Measurements from ENCODE around the gene RHO.
"Not testable (repeated sequence)": the region's sequence is repeated elsewhere in the genome, so short reads cannot be mapped to it uniquely, and the experiment has no call there.

The RHO gene

DNA sequence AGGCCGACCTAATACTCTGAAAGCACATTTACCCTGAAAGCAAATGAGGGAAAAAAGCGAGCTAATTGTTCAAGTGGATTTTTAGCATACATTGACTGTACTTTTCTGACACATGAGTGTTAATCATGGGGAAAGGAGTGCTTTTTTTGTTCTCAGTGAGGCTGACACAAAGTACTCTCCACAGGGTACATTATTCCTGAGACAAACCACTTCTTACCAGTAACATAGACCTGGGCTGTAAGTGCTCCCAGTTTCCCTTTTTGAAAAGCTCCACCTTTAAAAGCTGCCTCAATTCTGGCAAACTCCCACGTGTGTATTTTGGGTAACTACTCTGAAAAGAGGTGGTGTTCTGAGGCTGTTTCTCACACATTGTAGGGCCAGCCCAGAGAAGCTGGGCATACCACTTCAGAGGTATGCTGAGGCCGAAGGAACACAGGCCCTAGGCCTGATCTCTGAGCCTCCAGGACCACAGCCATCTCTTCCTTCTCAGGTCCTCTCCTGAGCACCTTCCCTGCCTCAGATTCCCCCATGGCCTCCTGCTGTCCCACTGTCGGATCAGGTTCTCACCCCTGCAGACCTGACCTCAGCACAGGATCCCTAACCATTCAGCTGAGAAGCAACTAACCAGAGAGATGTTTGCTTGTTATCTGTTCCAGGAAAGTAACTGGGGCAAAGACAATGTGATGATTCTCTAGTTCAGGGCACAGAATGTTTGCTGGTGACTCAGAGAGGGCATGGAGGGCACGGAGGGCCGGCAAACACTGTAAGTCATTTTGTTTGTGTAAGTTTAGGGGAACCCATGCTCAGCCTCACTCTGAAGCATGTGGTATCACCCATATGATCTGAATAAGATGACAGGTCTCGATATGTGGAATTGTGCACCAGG lies 29.6 kb upstream of the RHO start:
- H3K27ac ChIP-seq (ENCODE audit: low read depth, low read length); H3K4me1 ChIP-seq (ENCODE audit: control insufficient read depth in 1 of 2, insufficient read depth in 2 of 2, low read length in 2 of 2); H3K4me3 ChIP-seq (ENCODE audit: low read depth in 1 of 2, low read length in 2 of 2); H3K9me3 ChIP-seq (ENCODE audit: control insufficient read depth in 1 of 2, low read length in 2 of 2); H3K9ac ChIP-seq (ENCODE audit: low read depth in 1 of 2, low read length in 2 of 2); H3K27me3 ChIP-seq (ENCODE audit: control insufficient read depth in 1 of 2, insufficient read depth in 2 of 2, low read length in 2 of 2): not testable (repeated sequence)
- H3K36me3 ChIP-seq (ENCODE audit: control insufficient read depth in 1 of 2, insufficient read depth in 2 of 2, low read length in 2 of 2) = peaks cover 8 to 26% of the 10 kb centered on the region in 2 donors

DNA sequence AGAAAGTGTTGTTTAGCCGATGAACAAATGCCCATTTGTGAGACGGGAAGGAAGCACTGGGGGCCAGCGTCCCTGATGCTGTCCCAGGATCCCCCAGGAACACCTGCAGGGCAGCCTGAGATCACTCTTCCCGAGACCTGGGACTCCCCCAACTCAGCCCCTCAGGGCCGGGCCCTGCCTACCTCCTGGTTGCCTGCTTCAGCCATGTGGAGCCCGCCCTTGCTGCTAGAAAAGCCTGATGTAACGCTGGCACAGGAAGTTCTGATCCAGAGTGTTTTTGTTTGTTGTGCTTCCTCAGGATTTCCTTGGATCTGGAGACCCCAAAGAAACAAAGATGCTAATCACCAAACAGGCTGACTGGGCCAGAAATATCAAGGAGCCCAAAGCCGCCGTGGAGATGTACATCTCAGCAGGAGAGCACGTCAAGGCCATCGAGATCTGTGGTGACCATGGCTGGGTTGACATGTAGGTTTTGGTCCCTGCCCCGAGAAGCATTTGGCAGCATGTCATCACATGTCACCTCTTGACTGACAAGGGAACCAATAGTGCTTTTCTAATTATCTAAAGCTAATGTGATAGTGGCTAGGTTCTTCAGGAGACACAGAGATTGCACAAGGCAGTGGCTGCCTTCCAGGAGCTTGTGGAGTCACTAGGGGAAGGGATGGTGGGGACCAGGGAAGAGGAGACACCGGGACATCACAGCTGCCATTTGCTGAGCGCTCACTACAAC lies 28.7 kb upstream of the RHO start:
- not testable (repeated sequence) for H3K4me3 ChIP-seq (ENCODE audit: low read depth in 1 of 2, low read length in 2 of 2); H3K4me1 ChIP-seq (ENCODE audit: control insufficient read depth in 1 of 2, insufficient read depth in 2 of 2, low read length in 2 of 2); H3K9me3 ChIP-seq (ENCODE audit: control insufficient read depth in 1 of 2, low read length in 2 of 2); H3K9ac ChIP-seq (ENCODE audit: low read depth in 1 of 2, low read length in 2 of 2); H3K27me3 ChIP-seq (ENCODE audit: control insufficient read depth in 1 of 2, insufficient read depth in 2 of 2, low read length in 2 of 2); H3K27ac ChIP-seq (ENCODE audit: low read depth, low read length)
- H3K36me3 ChIP-seq (ENCODE audit: control insufficient read depth in 1 of 2, insufficient read depth in 2 of 2, low read length in 2 of 2) = peaks cover 16 to 24% of the 10 kb centered on the region in 2 donors

DNA sequence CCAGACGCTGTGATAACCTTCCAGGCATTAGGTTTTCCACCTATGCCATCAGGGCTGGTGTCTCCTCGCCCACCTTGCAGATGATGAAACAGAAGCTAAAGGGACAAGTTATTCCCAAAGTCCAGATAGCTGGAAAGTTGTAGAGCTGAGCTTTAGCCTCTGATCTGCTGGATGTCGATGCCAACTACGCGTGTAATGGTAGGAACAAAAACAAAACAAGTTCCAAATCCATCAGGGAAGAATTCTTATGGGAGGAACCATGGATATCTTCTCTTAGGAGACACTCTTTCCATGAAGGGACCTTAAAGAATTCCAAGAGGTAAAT lies 28.1 kb upstream of the RHO start:
- H3K4me3 ChIP-seq (ENCODE audit: low read depth in 1 of 2, low read length in 2 of 2) = no peak overlapping the region
- no peaks in the 10 kb centered on the region for H3K27me3 ChIP-seq (ENCODE audit: control insufficient read depth in 1 of 2, insufficient read depth in 2 of 2, low read length in 2 of 2)
- no peak overlapping the region for H3K27ac ChIP-seq (ENCODE audit: low read depth, low read length)
- no peak overlapping the region for H3K9ac ChIP-seq (ENCODE audit: low read depth in 1 of 2, low read length in 2 of 2)
- no peaks in the 10 kb centered on the region for H3K4me1 ChIP-seq (ENCODE audit: control insufficient read depth in 1 of 2, insufficient read depth in 2 of 2, low read length in 2 of 2)
- peaks cover 16 to 24% of the 10 kb centered on the region in 2 donors for H3K36me3 ChIP-seq (ENCODE audit: control insufficient read depth in 1 of 2, insufficient read depth in 2 of 2, low read length in 2 of 2)
- H3K9me3 ChIP-seq (ENCODE audit: control insufficient read depth in 1 of 2, low read length in 2 of 2) = no peaks in the 10 kb centered on the region

DNA sequence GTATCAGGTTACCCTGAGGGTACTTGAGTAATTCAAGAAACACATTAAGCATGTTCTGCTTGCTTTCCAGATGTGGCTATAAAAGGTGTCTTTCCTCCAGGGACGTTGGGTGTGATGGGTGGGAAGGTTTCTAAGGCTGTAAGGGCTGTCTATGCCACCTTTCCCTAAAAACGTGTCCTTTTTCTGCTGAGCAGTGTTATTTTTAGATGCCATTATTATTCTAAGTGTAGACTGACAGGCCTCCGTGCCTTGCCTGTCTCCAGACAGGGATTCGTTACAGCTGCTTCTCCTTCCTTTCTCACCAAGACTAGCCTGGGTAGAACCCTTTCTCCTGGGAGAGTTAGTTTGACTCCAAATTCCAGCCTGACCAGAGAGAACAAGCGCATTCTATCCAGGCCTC lies 26.8 kb upstream of the RHO start:
- H3K4me3 ChIP-seq (ENCODE audit: low read depth in 1 of 2, low read length in 2 of 2) = no peak overlapping the region
- no peaks in the 10 kb centered on the region for H3K27me3 ChIP-seq (ENCODE audit: control insufficient read depth in 1 of 2, insufficient read depth in 2 of 2, low read length in 2 of 2)
- no peaks in the 10 kb centered on the region for H3K9me3 ChIP-seq (ENCODE audit: control insufficient read depth in 1 of 2, low read length in 2 of 2)
- H3K27ac ChIP-seq (ENCODE audit: low read depth, low read length) = no peak overlapping the region
- no peak overlapping the region for H3K9ac ChIP-seq (ENCODE audit: low read depth in 1 of 2, low read length in 2 of 2)
- peaks cover 16 to 24% of the 10 kb centered on the region in 2 donors for H3K36me3 ChIP-seq (ENCODE audit: control insufficient read depth in 1 of 2, insufficient read depth in 2 of 2, low read length in 2 of 2)
- H3K4me1 ChIP-seq (ENCODE audit: control insufficient read depth in 1 of 2, insufficient read depth in 2 of 2, low read length in 2 of 2) = no peaks in the 10 kb centered on the region

DNA sequence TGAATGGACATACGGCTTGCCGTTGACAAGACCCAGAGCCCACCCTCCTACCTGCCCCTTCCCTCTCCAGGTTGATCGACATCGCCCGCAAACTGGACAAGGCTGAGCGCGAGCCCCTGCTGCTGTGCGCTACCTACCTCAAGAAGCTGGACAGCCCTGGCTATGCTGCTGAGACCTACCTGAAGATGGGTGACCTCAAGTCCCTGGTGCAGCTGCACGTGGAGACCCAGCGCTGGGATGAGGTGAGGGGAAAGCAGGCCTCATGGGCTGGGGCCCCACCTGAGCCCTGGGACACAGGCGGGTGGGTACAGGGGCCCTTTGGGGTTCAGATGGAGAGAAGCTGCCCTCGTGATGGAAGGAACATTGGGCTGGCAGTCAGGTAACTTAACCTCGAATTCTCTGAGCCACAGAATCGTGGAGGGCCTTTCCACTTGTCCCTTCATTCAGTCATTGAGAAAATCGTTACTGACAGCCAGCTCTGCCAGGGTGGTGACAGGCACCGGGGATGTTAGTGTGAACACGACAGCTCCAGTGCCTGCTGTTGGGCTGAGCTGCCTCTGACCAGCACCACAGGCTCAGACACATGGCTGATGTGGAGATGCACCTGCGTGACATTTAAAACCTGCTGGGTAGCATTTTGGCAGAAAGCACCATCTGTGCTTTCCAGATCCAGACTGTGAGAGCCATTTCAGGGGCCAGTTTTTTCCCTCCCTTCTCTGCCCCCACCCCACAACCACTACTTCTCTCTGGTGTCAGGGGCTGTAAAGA lies 25.6 kb upstream of the RHO start:
- Histone ChIP-seq H3K4me3 (ENCODE audit: low read depth in 1 of 2, low read length in 2 of 2) (no peak overlapping the region), H3K27ac (ENCODE audit: low read depth, low read length) (no peak overlapping the region), H3K36me3 (ENCODE audit: control insufficient read depth in 1 of 2, insufficient read depth in 2 of 2, low read length in 2 of 2) (peaks cover 16 to 33% of the 10 kb centered on the region in 2 donors), H3K9ac (ENCODE audit: low read depth in 1 of 2, low read length in 2 of 2) (no peak overlapping the region), H3K27me3 (ENCODE audit: control insufficient read depth in 1 of 2, insufficient read depth in 2 of 2, low read length in 2 of 2) (no peaks in the 10 kb centered on the region), H3K4me1 (ENCODE audit: control insufficient read depth in 1 of 2, insufficient read depth in 2 of 2, low read length in 2 of 2) (no peaks in the 10 kb centered on the region), H3K9me3 (ENCODE audit: control insufficient read depth in 1 of 2, low read length in 2 of 2) (no peaks in the 10 kb centered on the region)

DNA sequence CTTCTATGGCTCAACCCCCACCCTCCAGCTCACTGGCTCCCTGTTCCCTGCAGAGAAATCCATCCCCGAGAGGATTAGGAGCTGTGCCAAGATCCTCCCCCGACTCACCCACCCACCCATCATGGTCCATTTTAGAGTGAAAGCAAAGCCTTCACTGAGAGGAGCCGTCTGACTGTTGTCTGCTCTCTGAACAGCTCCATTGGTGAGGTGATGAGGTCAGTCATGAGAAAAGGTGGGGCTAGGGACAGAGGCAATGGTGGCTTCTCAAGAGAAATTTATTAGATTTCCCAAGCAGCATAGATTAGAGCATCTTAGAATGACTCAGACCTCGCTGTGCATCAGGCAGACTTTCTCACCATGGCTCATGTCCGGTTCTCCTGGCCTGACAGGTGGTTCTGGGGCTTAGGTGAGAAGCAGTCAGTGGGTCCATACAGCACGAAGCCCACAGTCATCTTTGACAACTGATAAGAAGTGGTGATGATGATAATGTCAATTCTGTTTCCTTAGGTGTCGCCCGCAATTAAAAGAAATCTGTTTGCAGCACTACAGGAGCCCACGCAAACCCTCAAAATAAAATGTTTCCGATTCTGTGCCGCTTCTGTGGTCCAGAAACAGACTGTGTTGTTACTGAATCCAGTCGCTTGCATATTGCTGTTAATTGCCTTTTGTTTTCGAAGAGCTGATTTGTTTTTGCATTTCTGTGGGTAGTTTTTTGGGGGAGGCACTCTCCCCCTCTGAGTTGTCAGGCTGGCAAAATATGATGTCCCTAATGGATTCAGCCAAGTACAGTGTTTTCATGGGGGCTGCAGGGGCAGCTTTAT lies 24.8 kb upstream of the RHO start:
- Histone ChIP-seq H3K9ac (ENCODE audit: low read depth in 1 of 2, low read length in 2 of 2) (no peak overlapping the region), H3K27me3 (ENCODE audit: control insufficient read depth in 1 of 2, insufficient read depth in 2 of 2, low read length in 2 of 2) (no peaks in the 10 kb centered on the region), H3K4me1 (ENCODE audit: control insufficient read depth in 1 of 2, insufficient read depth in 2 of 2, low read length in 2 of 2) (no peaks in the 10 kb centered on the region), H3K9me3 (ENCODE audit: control insufficient read depth in 1 of 2, low read length in 2 of 2) (no peaks in the 10 kb centered on the region), H3K36me3 (ENCODE audit: control insufficient read depth in 1 of 2, insufficient read depth in 2 of 2, low read length in 2 of 2) (peaks cover 16 to 33% of the 10 kb centered on the region in 2 donors), H3K4me3 (ENCODE audit: low read depth in 1 of 2, low read length in 2 of 2) (no peak overlapping the region), H3K27ac (ENCODE audit: low read depth, low read length) (no peak overlapping the region)

DNA sequence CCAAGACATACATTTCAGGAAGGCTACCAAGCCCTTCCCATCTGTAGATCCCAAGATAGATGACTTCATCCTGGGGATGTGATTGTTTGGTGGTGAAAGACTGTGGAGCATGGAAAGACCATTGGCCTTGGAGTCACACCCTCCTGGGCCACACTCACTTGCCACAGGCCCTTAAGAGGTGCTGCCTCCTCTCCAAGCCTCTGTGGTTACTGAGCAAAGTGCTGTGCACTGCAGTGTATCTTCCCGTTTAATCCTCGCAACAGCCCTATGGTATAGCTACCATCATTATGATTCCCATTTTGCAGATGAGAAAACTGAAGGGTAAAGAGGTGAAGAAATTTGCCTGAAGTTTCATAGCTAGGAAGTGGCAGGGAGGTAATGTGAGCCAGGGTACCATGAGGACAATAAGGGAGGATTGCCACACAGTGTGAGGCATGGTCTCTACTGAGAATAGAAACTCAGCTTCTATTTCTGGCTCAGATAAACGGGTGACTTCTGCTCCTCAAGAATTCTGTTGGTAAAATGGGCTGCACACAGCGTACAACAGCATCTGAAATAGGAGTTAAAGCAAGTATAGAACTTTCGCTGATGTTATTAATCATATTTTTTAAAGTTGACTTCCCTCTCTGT lies 23.9 kb upstream of the RHO start:
- Histone ChIP-seq H3K27me3 (ENCODE audit: control insufficient read depth in 1 of 2, insufficient read depth in 2 of 2, low read length in 2 of 2) (no peaks in the 10 kb centered on the region), H3K9ac (ENCODE audit: low read depth in 1 of 2, low read length in 2 of 2) (no peak overlapping the region), H3K4me1 (ENCODE audit: control insufficient read depth in 1 of 2, insufficient read depth in 2 of 2, low read length in 2 of 2) (no peaks in the 10 kb centered on the region), H3K9me3 (ENCODE audit: control insufficient read depth in 1 of 2, low read length in 2 of 2) (no peaks in the 10 kb centered on the region), H3K4me3 (ENCODE audit: low read depth in 1 of 2, low read length in 2 of 2) (no peak overlapping the region), H3K36me3 (ENCODE audit: control insufficient read depth in 1 of 2, insufficient read depth in 2 of 2, low read length in 2 of 2) (peaks cover 16 to 33% of the 10 kb centered on the region in 2 donors), H3K27ac (ENCODE audit: low read depth, low read length) (no peak overlapping the region)

DNA sequence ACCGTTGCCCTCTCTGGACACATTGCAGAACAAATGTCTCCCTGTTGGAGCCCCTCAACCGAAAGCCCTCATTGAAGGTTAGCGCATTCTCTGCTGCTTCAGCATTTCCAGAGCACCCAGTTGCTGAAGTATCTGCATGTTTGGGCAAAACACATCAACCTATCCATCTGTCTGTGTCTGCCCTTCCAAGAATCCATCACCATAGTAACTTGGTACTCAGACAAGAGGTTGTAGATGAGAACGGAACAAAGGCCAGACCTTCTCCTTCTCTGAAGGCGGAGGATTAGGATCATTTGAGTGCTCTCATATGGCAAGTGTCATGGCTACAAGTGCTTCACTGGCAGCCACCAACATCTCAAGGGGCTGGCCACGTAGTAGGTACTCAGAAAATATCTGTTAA lies 23.1 kb upstream of the RHO start:
- no peaks in the 10 kb centered on the region for H3K4me1 ChIP-seq (ENCODE audit: control insufficient read depth in 1 of 2, insufficient read depth in 2 of 2, low read length in 2 of 2)
- H3K27me3 ChIP-seq (ENCODE audit: control insufficient read depth in 1 of 2, insufficient read depth in 2 of 2, low read length in 2 of 2) = no peaks in the 10 kb centered on the region
- no peak overlapping the region for H3K9ac ChIP-seq (ENCODE audit: low read depth in 1 of 2, low read length in 2 of 2)
- H3K27ac ChIP-seq (ENCODE audit: low read depth, low read length) = no peak overlapping the region
- no peak overlapping the region for H3K4me3 ChIP-seq (ENCODE audit: low read depth in 1 of 2, low read length in 2 of 2)
- no peaks in the 10 kb centered on the region for H3K9me3 ChIP-seq (ENCODE audit: control insufficient read depth in 1 of 2, low read length in 2 of 2)
- peaks cover 14 to 32% of the 10 kb centered on the region in 2 donors for H3K36me3 ChIP-seq (ENCODE audit: control insufficient read depth in 1 of 2, insufficient read depth in 2 of 2, low read length in 2 of 2)

DNA sequence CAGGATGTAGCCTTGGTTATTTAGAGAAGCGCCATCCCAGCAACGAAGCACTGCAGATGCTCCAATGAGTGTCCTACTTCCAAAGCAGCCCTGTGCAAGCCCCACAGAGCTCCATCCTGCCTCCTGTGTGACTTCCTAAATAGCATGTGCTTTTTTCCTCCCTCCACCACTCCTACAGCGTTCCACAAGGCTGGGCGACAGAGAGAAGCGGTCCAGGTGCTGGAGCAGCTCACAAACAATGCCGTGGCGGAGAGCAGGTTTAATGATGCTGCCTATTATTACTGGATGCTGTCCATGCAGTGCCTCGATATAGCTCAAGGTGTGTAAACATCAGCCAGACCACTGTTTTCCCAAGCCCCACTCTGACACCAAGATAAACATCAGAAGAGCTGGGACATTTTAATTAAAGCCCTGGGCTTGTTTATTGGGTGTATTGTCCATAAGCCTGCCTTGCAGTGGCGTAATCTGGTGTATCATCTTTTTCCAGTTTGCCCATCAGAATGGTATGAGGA lies 22.2 kb upstream of the RHO start:
- Histone ChIP-seq H3K4me1 (ENCODE audit: control insufficient read depth in 1 of 2, insufficient read depth in 2 of 2, low read length in 2 of 2) (no peaks in the 10 kb centered on the region), H3K9me3 (ENCODE audit: control insufficient read depth in 1 of 2, low read length in 2 of 2) (no peaks in the 10 kb centered on the region), H3K9ac (ENCODE audit: low read depth in 1 of 2, low read length in 2 of 2) (no peak overlapping the region), H3K27me3 (ENCODE audit: control insufficient read depth in 1 of 2, insufficient read depth in 2 of 2, low read length in 2 of 2) (no peaks in the 10 kb centered on the region), H3K27ac (ENCODE audit: low read depth, low read length) (no peak overlapping the region), H3K4me3 (ENCODE audit: low read depth in 1 of 2, low read length in 2 of 2) (no peak overlapping the region), H3K36me3 (ENCODE audit: control insufficient read depth in 1 of 2, insufficient read depth in 2 of 2, low read length in 2 of 2) (peaks cover 13 to 24% of the 10 kb centered on the region in 2 donors)
